HEK293 (cell line): ENCODE data around the gene TSPEAR.

Experiments used
- CTCF ChIP-seq: fragments of 450-650 bp; formaldehyde crosslinking; IDR thresholded peaks from 2 replicates; pipeline ENCODE4 v1.5.1; 2016; ENCODE audit warnings: missing biosample characterization, missing genetic modification characterization
- EGR2 ChIP-seq: fragments of 450-650 bp; formaldehyde crosslinking; IDR thresholded peaks from 2 replicates; pipeline ENCODE4 v1.5.1; 2016; ENCODE audit warnings: low read depth, missing biosample characterization, missing genetic modification characterization
- GLI4 ChIP-seq: fragments of 450-650 bp; formaldehyde crosslinking; IDR thresholded peaks from 2 replicates; pipeline ENCODE4 v1.5.1; 2016; ENCODE audit warnings: missing biosample characterization, missing genetic modification characterization
- SETDB1 ChIP-seq: IDR thresholded peaks from one replicate; pipeline ENCODE4 v1.6.1; 2017; ENCODE audit warnings: mild to moderate bottlenecking, low read length, moderate library complexity, mixed read lengths; ENCODE audit not compliant: insufficient read length
- YY1 ChIP-seq: fragments of 450-650 bp; formaldehyde crosslinking; IDR thresholded peaks from 2 replicates; pipeline ENCODE4 v1.5.1; 2018; ENCODE audit warnings: missing biosample characterization, missing genetic modification characterization
- ZNF133 ChIP-seq: fragments of 450-650 bp; formaldehyde crosslinking; IDR thresholded peaks from 2 replicates; pipeline ENCODE4 v1.5.1; 2016; ENCODE audit warnings: missing biosample characterization, missing genetic modification characterization
- ZNF146 ChIP-seq: fragments of 450-650 bp; formaldehyde crosslinking; IDR thresholded peaks from 2 replicates; pipeline ENCODE4 v1.5.1; 2016; ENCODE audit warnings: missing biosample characterization, missing genetic modification characterization
- ZNF175 ChIP-seq: fragments of 450-650 bp; formaldehyde crosslinking; IDR thresholded peaks from 2 replicates; pipeline ENCODE4 v1.5.1; 2016; ENCODE audit warnings: missing biosample characterization, missing genetic modification characterization
- ZNF19 ChIP-seq: fragments of 450-650 bp; formaldehyde crosslinking; IDR thresholded peaks from 2 replicates; pipeline ENCODE4; 2016; ENCODE audit warnings: missing biosample characterization, missing genetic modification characterization, low read depth
- ZNF416 ChIP-seq: fragments of 450-650 bp; formaldehyde crosslinking; IDR thresholded peaks from 2 replicates; pipeline ENCODE4 v1.5.1; 2016; ENCODE audit warnings: missing biosample characterization, missing genetic modification characterization
- ZNF473 ChIP-seq: fragments of 450-650 bp; formaldehyde crosslinking; IDR thresholded peaks from 2 replicates; pipeline ENCODE4 v1.5.1; 2017; ENCODE audit warnings: missing biosample characterization, missing genetic modification characterization
- ZNF521 ChIP-seq: fragments of 450-650 bp; formaldehyde crosslinking; IDR thresholded peaks from 2 replicates; pipeline ENCODE4 v1.5.1; 2017; ENCODE audit warnings: missing biosample characterization, mild to moderate bottlenecking, missing genetic modification characterization

GRCh38 chr21:44630440-44630839 lies 80.9 kb downstream of the TSPEAR start:
- no peak for TF ChIP-seq ZNF473
- no peak for TF ChIP-seq CTCF (tag by site-specific recombination)
- no peak for TF ChIP-seq ZNF175 (tag by site-specific recombination)
- TF ChIP-seq GLI4 (tag by site-specific recombination), result no peak
- TF ChIP-seq ZNF146 (tag by site-specific recombination), result no peak
- TF ChIP-seq ZNF133, result no peak
- TF ChIP-seq ZNF19, result no peak
- no peak for TF ChIP-seq ZNF521 (tag by site-specific recombination)
- TF ChIP-seq EGR2 (tag by site-specific recombination), result no peak
- no peak for TF ChIP-seq ZNF416 (tag by site-specific recombination)
- TF ChIP-seq SETDB1, result no peak
- no peak for TF ChIP-seq YY1
